GM12892 (cell line): Measurements from ENCODE around the gene SBF1.

Experiments used
- POLR2A ChIP-seq: IDR thresholded peaks from 2 replicates; pipeline ENCODE4 v1.6.1; 2011; ENCODE audit warnings: low read depth, low read length, control low read depth
- POLR2AphosphoS5 ChIP-seq: IDR thresholded peaks from 2 replicates; pipeline ENCODE4 v1.6.1; 2011; ENCODE audit warnings: low read depth, low read length, control low read depth
- TAF1 ChIP-seq: IDR thresholded peaks from 2 replicates; pipeline ENCODE4 v1.6.1; 2011; ENCODE audit warnings: low read depth, mild to moderate bottlenecking, control low read depth, low read length, borderline replicate concordance

DNA sequence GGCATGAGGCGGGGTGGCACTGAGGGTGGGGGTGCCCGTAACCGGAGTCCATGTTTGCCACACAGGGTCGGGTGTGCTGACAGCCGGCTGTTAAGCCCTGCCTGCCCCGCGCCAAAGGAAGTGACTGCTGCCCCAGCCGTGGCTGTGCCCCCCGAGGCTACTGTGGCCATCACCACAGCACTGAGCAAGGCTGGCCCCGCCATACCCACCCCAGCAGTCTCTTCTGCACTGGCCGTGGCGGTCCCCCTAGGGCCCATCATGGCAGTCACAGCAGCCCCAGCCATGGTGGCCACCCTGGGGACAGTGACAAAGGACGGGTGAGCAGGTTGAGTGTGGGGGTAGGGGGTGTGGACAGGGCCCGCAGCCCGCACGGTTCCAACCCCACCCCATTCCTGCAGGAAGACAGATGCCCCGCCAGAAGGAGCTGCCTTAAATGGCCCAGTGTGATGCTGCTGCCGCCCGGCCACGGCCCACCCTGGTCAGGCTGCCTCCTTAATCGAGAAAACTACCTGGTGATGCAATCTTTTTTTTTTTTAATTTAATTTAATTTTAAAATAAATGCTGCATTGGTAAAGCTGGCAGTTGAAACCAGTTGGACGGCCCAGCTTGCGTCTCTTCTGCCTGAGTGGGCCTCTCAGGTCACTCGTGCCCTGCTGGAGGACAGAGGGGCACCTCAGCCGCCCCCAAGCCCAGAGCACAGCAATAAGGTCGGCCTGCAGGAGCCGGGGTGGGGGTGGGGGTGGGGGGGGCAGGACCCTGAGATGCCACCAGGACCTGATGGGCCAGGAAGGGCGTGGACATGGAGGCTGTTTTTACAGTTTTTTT is 30.8 kb downstream of the SBF1 start:
- TF ChIP-seq POLR2A (no peak; the same call in 1 of the 2 replicates), POLR2AphosphoS5 (no peak), TAF1 (no peak)
